SU-DHL-6 (cell line): Measurements from ENCODE around the gene MKRN1.
A peak's percentile ranks its signal among the peaks of the same experiment; 100 is the strongest.

Experiments
- H2AFZ ChIP-seq: fragments of 200-600 bp; sonication (generic); 2 replicates; pipeline ENCODE4 v1.6.1; 2014; ENCODE audit warnings: low read depth, mild to moderate bottlenecking, moderate library complexity, mixed read lengths, antibody characterized with exemption, low read length; ENCODE audit not compliant: severe bottlenecking
- H3F3A ChIP-seq: fragments of 200-600 bp; shearing (Covaris generic); 2 replicates; pipeline ENCODE4 v1.6.0; 2016; ENCODE audit warnings: antibody characterized with exemption, mild to moderate bottlenecking; ENCODE audit not compliant: insufficient read depth
- H3K27ac ChIP-seq: fragments of 200-600 bp; sonication (generic); 2 replicates; pipeline ENCODE4 v1.5.1; 2016; ENCODE audit warnings: low read depth, mild to moderate bottlenecking, low read length, moderate library complexity, mixed read lengths
- H3K27me3 ChIP-seq: fragments of 200-600 bp; sonication (generic), shearing (Covaris generic); 2 replicates; pipeline ENCODE4 v1.6.0; 2014; ENCODE audit warnings: mild to moderate bottlenecking, low read length
- H3K36me3 ChIP-seq: fragments of 200-600 bp; sonication (generic); 2 replicates; pipeline ENCODE4 v1.6.1; 2014; ENCODE audit warnings: mild to moderate bottlenecking, low read length, mixed read lengths
- H3K4me2 ChIP-seq: fragments of 300-600, 200-600 bp; shearing (Covaris generic), sonication (generic); 2 replicates; pipeline ENCODE4 v1.6.0; 2014; ENCODE audit warnings: low read length, low read depth, mild to moderate bottlenecking; ENCODE audit not compliant: poor library complexity, severe bottlenecking
- H3K4me3 ChIP-seq: fragments of 200-600 bp; sonication (generic); 2 replicates; pipeline ENCODE4 v1.5.1; 2014; ENCODE audit warnings: antibody characterized with exemption, low read length, mild to moderate bottlenecking, mixed read lengths; ENCODE audit not compliant: insufficient read depth, poor library complexity, severe bottlenecking
- H3K79me2 ChIP-seq: fragments of 200-600 bp; sonication (generic); 2 replicates; pipeline ENCODE4 v1.6.1; 2014; ENCODE audit warnings: mild to moderate bottlenecking, low read length, moderate library complexity; ENCODE audit not compliant: insufficient read depth
- H3K9ac ChIP-seq: fragments of 200-600 bp; sonication (generic); 2 replicates; pipeline ENCODE4 v1.7.0; 2014; ENCODE audit warnings: mild to moderate bottlenecking, low read length
- H3K9me2 ChIP-seq: fragments of 200-600 bp; sonication (generic); replicated peaks from 2 replicates; pipeline ENCODE4 v1.6.1; 2014; ENCODE audit warnings: low read length; ENCODE audit not compliant: insufficient read depth
- H3K9me3 ChIP-seq: fragments of 200-600 bp; sonication (generic); 2 replicates; pipeline ENCODE4 v1.6.1; 2014; ENCODE audit warnings: low read length, mixed read lengths; ENCODE audit not compliant: insufficient read depth
- H4K20me1 ChIP-seq: fragments of 200-600 bp; sonication (generic); 2 replicates; pipeline ENCODE4 v1.6.1; 2014; ENCODE audit warnings: low read depth, mild to moderate bottlenecking, antibody characterized with exemption, low read length, moderate library complexity, mixed read lengths
- EZH2phosphoT487 ChIP-seq: fragments of 200-600 bp; sonication (generic), shearing (Covaris generic); conservative IDR thresholded peaks from 2 replicates; pipeline ENCODE4 v1.6.1; 2018; ENCODE audit warnings: mild to moderate bottlenecking, antibody characterized with exemption, low read length, moderate library complexity, mixed read lengths
- TF ChIP-seq, protein P1 (sequence below): fragments of 200-600 bp; sonication (generic); IDR thresholded peaks from one replicate; pipeline ENCODE4 v1.5.1; 2017; ENCODE audit warnings: antibody characterized with exemption, mild to moderate bottlenecking, low read length, moderate library complexity; ENCODE audit not compliant: insufficient read depth, poor library complexity, severe bottlenecking

The MKRN1 gene, protein sequence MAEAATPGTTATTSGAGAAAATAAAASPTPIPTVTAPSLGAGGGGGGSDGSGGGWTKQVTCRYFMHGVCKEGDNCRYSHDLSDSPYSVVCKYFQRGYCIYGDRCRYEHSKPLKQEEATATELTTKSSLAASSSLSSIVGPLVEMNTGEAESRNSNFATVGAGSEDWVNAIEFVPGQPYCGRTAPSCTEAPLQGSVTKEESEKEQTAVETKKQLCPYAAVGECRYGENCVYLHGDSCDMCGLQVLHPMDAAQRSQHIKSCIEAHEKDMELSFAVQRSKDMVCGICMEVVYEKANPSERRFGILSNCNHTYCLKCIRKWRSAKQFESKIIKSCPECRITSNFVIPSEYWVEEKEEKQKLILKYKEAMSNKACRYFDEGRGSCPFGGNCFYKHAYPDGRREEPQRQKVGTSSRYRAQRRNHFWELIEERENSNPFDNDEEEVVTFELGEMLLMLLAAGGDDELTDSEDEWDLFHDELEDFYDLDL

DNA sequence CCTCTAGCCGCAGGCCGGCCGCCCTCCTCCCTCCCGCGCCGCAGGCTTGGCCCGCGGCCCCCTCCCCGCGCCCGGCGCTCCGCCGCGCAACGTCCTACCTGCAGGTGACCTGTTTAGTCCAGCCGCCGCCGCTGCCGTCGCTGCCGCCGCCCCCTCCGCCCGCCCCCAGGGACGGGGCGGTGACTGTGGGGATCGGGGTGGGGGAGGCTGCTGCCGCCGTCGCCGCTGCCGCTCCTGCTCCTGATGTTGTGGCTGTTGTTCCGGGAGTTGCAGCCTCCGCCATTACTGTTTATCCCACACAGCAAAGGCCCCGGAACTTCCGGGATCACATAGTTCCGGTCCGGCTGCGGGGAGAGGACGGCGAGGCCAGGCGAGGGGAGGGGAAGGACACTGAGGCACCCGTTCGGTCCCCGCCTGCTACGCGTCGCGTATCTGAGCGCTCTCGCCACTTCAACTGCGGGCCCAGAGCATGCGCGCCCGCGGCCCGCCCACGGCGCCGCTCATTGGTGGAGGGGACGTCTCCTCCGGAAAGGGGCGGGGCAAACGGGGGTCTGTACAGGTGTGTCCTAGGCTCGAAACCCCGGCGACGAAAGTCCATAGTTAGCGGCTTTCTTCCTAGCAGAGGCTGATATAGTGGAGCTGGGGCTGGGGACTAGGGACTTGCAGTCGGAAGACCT lies at the start of gene MKRN1:
Gene MKRN1 (minus strand): TSS at position 444 of the 677 bp plus-strand sequence. CDS start 161 bp downstream, at position 283.
- no peak for TF ChIP-seq EZH2phosphoT487
- TF ChIP-seq, protein P1, sequence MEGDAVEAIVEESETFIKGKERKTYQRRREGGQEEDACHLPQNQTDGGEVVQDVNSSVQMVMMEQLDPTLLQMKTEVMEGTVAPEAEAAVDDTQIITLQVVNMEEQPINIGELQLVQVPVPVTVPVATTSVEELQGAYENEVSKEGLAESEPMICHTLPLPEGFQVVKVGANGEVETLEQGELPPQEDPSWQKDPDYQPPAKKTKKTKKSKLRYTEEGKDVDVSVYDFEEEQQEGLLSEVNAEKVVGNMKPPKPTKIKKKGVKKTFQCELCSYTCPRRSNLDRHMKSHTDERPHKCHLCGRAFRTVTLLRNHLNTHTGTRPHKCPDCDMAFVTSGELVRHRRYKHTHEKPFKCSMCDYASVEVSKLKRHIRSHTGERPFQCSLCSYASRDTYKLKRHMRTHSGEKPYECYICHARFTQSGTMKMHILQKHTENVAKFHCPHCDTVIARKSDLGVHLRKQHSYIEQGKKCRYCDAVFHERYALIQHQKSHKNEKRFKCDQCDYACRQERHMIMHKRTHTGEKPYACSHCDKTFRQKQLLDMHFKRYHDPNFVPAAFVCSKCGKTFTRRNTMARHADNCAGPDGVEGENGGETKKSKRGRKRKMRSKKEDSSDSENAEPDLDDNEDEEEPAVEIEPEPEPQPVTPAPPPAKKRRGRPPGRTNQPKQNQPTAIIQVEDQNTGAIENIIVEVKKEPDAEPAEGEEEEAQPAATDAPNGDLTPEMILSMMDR = no peak
- Histone ChIP-seq H3K9ac (peak within 1 kb of the TSS; percentile 77), H3K27me3 (no peaks in the 10 kb centered on the region), H3K36me3 (no peaks in the 10 kb centered on the region), H3K4me2 (peak within 1 kb of the TSS; percentile 72), H3K27ac (peak within 1 kb of the TSS; percentile 53), H3K9me3 (no peaks in the 10 kb centered on the region), H3K9me2 (no peaks in the 10 kb centered on the region), H3F3A (peaks cover 13% of the 10 kb centered on the region; the same call in 1 of the 2 replicates), H4K20me1 (peaks cover 14% of the 10 kb centered on the region; the same call in 1 of the 2 replicates), H3K79me2 (peaks cover 46% of the 10 kb centered on the region), H3K4me3 (peak within 1 kb of the TSS; percentile 86), H2AFZ (peak within 1 kb of the TSS; percentile 91)

- Histone ChIP-seq H2AFZ (no peak overlapping the region), H3K4me3 (no peak overlapping the region), H3K9ac (no peak overlapping the region), H3K27ac (no peak overlapping the region), H3K27me3 (no peaks in the 10 kb centered on the region), H3K4me2 (no peak overlapping the region), H4K20me1 (no peaks in the 10 kb centered on the region), H3K36me3 (no peaks in the 10 kb centered on the region), H3K9me3 (no peaks in the 10 kb centered on the region), H3K9me2 (no peaks in the 10 kb centered on the region), H3K79me2 (no peaks in the 10 kb centered on the region), H3F3A (no peaks in the 10 kb centered on the region)
- TF ChIP-seq EZH2phosphoT487 = no peak
- TF ChIP-seq, protein P1 = no peak
Observed at GRCh38 chr7:140526787-140527664, 47.7 kb upstream of the MKRN1 start.

GRCh38 chr7:140526214-140526613 lies 46.9 kb upstream of the MKRN1 start:
- Histone ChIP-seq H3K36me3 (no peaks in the 10 kb centered on the region), H3K9me2 (no peaks in the 10 kb centered on the region), H3K4me3 (no peak overlapping the region), H3K27me3 (no peaks in the 10 kb centered on the region), H3K4me2 (no peak overlapping the region), H3K9ac (no peak overlapping the region), H3K79me2 (no peaks in the 10 kb centered on the region), H4K20me1 (no peaks in the 10 kb centered on the region), H3K9me3 (no peaks in the 10 kb centered on the region), H2AFZ (no peak overlapping the region), H3K27ac (no peak overlapping the region), H3F3A (no peaks in the 10 kb centered on the region)
- TF ChIP-seq, protein P1 = no peak
- no peak for TF ChIP-seq EZH2phosphoT487
